ENCODE results near the gene SLC9A3.

Gene SLC9A3

GRCh38 chr5:502325-503079, 21.7 kb downstream of the SLC9A3 start:
- DNase-seq: no peak

DNA sequence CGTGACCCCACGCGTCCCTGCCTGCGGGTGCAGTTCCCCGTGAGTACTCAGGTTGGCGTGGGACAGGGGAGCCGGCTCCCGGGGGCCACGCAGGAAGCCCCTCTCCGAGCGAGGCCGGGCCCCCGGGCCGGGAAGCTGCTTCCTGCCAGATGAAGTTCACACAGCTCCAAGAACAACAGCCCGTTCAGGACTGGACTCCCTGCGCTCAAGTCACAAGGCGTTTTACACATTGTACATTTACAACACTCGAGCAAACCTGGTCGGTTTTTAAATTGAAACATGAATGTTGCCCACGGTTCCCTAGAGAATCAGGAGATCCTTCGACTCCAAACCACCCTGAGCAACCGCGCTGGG, 22.4 kb downstream of the SLC9A3 start:
- DNase-seq: no peak

DNA sequence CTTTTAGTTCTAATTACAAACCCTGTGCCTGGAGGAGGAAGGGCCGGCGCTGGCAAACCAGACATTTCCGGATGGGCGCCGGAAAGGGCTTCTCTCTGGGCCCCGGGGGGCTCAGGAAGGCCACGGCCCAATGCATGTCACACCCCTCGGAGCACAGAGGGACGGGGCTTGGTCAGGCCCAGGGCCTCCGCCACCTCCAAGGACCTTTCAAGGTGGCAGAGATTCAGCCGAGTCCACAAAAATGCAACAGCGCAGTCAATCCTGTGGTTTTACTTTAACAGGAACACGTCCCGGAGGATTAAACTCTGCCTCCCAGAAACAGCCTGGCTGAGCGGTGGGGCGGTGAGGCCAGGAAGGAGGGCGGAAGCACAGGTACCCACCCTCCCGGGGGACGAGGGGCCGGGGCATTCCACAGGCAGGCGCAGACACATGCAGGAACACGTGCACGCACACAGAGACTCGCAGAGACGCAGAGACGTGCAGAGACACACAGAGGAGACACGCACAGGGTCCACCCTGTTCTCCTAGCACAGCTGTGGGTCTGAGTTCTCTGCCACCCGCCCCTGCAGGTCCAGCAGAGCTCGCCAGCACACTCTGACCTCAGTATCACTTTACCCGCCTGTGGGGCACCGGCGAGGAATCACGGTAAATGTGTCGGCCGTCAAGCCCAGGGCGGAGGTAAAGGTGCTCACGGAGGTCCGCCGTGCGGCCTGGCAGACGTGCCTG, 23.0 kb downstream of the SLC9A3 start:
- no peak for DNase-seq

GRCh38 chr5:500491-500890, 23.8 kb downstream of the SLC9A3 start:
- no peak for DNase-seq

DNA sequence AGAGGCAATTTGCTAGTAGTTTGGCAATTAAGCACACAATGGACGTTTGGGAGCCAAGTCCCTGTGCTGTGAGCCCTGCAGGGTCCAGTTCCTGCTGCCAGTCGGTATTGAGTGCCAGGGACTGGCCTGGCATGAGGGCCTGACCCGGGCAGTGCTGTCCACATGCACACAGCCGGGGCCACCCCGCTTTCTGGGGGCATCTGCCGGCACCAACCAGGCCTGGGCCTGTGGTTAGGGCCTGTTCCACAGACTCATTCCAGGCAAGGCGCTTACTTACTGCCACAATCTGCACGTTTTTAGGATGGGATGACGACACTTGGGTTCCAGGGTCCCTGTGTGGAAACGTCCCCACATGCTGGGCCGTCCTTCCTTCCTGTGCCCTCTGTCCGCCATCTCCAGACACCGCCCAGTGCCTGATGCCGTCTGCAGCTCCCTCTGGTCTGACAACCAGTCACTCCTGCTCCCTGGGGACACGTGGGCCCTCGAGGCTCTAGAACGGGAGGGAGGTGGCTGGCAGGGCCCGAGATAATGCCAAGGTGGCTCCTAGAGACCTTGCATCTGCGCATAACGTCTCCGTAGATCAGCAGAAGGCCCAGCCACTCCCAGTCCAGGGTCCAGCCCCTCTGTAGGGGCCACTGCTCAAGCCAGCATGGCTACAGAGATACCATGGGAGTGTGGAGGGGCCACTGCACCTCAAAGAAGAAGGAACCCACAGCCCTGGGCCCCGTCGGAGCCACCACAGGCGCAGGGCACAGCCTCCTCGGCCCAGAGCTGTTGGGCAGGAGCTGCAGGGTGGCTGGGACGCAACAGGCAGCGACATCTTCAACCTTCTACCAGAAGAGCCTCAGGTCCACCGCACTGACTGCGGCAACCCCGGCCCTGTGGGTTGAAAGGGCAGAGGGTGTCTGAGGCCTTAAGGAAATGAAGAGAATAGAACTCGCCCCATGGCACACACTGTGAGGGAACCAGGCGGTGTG, 24.7 kb downstream of the SLC9A3 start:
- no peak for DNase-seq

DNA sequence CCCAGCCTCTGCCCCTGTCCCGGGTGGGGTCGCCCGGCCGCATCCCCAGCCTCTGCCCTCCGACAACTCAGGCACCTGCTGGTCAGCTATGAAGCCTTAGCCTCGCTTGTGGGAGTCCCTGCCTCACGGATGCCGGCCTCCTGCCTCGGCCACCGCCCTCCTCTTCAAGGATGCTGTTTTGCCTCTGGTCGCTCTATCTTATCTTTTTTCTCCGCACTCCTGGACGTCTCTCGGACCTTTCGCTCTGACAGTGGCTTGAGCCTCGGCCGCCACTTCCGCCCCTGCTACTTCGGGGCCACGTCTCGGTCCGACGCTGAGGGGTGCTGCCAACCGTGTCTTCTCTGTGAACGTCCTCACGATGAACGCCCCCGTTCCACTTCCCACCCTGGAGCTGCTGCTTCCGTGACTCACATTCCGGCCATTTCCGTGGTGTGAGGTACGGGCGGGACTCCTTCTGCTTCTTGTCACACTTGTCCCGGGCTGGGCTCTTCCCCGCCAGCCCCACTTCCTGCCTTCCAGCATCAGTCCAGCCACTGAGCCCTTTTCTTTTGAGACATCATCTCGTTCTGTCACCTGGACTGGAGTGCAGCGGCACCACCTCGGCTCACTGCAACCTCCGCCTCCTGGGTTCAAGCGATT, 26.3 kb downstream of the SLC9A3 start:
- DNase-seq: no peak

- DNase-seq: no peak
Measured at GRCh38 chr5:497090-497700, 27.1 kb downstream of the SLC9A3 start.

DNA sequence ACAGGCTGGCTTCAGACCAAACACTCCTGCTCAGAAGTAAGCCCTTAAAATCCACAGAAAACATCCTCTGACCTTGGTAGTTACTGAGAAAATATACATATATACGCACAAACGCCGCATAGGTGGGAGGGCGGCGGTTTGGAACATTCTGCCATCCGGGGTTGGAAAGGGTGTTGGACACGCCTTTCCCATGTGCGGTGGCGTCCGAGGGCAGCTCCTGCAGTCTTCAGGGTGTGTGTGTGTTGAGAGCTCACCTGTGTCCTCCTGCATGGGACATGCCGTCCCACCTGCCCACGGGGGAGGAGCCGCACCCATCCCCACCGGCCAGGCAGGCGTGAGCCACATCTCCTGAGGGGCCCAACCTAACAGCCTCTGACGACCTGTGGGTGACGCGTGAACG, 28.2 kb downstream of the SLC9A3 start:
- no peak for DNase-seq

DNA sequence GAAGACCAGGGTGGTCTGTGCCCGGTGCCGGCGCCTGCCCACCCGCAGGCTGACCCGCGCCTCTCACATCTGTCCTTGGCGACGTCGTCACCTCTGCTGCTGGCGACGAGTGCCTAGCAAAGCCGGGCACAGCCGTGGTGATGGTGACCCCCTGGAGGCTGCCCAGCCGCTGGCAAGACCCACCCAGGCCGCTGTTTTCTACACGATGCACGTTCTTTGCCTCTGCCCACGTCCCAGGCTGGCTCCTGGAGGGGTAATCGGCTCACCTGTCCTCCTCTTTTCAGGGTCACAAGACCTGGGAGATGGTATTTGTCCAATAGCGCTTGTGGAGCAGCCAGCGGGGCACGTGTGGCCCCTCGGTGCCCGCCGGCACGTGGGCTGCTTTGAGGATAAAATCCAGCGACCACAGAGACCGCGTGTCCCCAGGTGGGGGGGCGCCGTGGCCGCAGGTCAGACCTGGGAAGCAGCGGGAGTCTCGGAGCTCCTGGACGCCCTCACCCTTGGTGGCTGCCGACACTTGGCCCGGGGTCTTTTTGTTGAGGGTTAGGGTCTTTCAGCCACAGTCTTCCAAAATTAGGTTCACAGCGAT, 29.5 kb downstream of the SLC9A3 start:
- no peak for DNase-seq

- DNase-seq: no peak
Measured at GRCh38 chr5:493758-494157, 30.5 kb downstream of the SLC9A3 start.

- no peak for DNase-seq
Measured at GRCh38 chr5:493119-493701, 31.0 kb downstream of the SLC9A3 start.

- DNase-seq: no peak
Measured at GRCh38 chr5:492314-492893, 31.8 kb downstream of the SLC9A3 start.

- DNase-seq: no peak
Measured at GRCh38 chr5:491856-492155, 32.4 kb downstream of the SLC9A3 start.

DNA sequence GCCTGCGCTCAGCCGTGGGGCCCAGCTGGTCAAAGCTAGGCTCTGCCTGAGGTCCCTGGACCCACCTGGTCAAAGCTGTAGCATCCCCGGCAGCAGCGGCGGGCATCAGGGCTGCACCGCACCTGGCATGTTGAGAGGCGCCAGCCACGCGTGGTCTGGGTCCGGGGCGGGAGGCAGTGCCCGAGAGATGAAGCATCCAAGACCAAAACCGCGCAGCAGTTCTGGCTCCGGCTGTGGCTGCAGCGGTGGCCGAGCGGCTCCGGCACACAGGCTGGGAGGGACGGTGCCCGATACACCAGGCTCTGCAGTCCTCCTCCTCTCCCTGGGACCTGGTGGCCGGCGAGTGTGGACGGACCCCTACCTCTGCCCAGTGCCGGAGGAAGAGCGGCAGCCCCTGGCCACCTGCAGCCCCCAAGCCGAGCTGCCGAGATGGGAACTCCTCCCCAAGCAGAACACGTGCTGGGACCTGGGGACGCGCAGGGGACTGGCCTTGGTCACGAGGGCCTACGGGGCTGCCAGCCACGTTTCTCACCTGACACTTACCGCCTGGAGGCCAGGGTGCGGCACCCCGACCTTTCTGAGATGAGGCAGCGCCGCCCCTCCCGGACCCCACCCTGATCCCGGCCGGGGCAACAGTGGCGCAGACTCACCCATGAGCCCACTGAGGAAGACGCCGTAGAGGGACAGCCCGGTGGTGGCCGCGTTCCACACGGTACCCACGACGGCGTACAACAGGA, 33.0 kb downstream of the SLC9A3 start:
- no peak for DNase-seq

DNA sequence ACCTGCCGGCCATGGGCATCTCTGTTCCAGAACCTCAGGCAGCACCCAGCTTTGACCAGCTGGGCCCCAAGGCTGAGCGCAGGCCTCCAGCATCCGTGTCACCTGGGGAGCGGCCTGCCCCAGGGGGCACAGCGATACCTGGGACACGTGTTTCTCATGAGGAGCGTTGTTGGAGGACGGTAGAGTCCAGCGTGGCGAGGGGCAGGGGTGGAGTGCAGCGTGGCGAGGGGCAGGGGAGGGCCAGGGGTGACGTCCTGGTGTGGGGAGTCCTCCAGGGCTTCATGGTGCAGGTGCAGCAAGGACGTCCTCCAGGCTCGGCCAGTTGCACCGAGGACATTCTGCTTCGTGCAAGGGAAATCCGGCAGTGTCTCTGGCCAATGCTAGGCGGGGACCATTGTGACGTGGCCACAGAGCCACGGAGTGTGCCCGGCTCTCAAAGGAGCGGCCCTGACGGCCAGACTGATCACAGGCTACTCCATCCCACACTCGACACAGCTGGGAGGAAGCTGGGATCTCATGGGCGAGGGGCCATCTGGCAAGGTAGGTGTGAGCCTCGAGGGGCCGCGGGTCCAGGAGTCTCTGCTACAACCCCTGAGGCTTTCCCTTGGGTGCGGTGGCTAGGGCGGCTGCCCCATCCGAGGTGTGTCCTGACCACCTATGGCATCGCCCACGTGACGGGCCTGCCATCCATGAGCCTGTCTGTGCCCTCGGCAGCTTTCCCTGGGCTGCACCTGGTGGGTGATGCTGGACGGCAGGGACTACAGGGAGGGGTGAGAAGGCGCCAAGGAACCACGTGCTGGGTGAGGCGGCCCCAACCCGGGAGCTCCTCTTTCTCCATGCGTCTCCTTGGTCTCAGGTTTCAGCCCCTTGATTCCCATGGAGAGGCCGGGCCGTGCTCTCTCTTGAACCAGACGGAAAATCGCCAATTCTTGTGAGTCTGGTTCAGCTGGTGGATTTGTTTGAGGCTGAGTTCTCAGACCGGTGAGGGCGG, 33.8 kb downstream of the SLC9A3 start:
- DNase-seq: no peak

DNA sequence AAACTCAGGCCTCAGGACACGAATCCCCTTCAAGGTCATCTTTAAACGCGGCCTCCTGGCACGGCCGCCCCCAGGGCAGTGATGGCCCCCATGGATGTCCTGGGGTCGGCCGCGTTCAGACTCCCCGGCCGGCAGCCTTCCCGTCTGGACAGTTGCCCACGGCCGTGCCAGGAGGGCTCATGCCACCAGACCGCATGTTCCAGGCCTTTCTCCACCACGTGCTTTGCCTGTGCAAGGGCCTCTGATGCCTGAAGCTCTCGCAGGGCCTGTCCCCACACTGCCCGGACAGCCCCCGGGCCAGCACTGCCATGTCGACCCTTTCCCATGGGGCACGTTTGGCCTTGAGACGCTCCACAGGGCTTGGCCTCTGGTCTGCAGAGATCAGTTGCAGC, 34.6 kb downstream of the SLC9A3 start:
- DNase-seq: no peak

DNA sequence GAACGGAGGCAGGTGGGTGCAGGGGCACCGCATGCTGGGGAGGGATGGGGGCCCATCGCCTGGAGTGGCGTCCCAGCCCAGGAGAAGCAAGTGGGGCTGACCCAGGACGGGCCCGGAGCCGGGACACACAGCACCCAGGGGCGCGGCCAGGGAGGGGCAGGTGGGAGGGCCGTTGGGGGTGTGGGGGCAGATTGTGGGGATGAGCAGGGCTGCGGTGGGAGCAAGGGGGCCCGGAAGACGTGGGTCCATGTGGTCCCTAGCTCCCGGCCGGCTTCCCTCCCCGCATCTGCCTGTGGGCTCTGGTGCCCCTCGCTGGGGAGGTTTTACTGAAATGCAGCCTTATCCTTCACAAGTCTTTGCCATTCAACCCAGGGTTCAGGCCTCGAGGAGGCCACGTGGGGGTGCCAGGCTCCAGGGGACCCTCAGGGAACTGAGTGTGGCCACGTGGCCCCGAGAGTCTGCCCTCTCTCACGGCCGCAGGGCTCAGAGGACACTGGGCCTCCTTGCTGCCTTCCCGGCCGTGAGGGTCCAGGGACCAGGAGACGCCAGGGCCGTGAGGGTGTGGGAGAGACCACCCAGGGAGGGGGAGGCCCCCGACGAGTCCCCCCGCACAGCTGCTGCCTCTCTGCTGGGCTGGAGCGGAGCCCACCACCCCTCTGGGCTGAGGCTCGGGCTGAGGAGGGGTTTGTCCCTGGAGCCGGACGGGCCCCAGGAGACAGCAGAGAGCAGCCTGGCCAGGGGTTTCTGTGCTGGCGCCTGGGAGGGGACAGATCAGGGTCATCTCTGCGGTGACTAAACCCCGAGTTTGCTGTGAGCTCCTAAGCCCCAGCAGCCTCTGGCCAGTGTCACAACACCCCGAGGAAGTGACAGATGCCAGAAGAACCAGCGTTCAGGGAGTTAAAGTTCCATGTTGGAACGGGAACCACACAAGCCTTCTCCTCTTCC, 35.2 kb downstream of the SLC9A3 start:
- DNase-seq: no peak

DNA sequence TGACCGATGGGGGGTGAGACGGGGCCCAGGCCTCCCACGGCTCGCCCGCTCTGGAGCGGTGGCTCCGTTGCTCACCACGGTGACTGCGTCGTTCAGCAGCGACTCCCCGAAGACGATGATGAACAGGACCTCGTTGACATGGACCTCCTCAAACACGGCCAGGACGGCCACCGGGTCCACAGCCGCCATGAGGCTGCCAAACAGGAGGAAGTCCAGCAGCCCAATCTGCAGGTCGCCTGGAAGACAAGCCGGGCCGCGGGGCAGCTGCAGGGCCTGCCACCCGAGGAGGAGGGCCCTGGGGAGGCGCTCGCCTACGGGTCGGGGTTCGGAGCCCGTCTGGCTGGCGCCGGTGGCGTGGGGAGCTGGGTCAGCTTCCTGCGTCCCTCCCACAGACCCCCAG, 36.0 kb downstream of the SLC9A3 start:
- no peak for DNase-seq

Measured in RPMI8226 (cell line).